Endodermal cell (in vitro differentiated cells): ENCODE measurements around the gene NINJ1. TPM values are rescaled to one million over a fixed set of nuclear protein-coding genes. Genes with fewer than 3 reads are reported as not detected.

Experiments
- DNase-seq: peaks from one replicate; pipeline ENCODE4 v3.0.0-alpha.2; 2017
- H3K27ac ChIP-seq: 2 replicates; pipeline ENCODE4 v1.5.1; 2013; ENCODE audit warnings: mild to moderate bottlenecking, low read depth, low read length, moderate library complexity
- H3K27me3 ChIP-seq: 2 replicates; pipeline ENCODE4 v1.6.1; 2013; ENCODE audit warnings: mild to moderate bottlenecking, low read length, moderate library complexity; ENCODE audit not compliant: insufficient read depth, control insufficient read depth, poor library complexity, severe bottlenecking
- H3K36me3 ChIP-seq: 2 replicates; pipeline ENCODE4 v1.7.0; 2013; ENCODE audit warnings: mild to moderate bottlenecking, low read length, moderate library complexity; ENCODE audit not compliant: control insufficient read depth, insufficient read depth
- H3K4me1 ChIP-seq: one replicate; pipeline ENCODE4 v1.7.0; 2013; ENCODE audit warnings: low read length; ENCODE audit not compliant: control insufficient read depth, insufficient read depth
- H3K4me3 ChIP-seq: 2 replicates; pipeline ENCODE4 v1.5.1; 2013; ENCODE audit warnings: mild to moderate bottlenecking, low read length, moderate library complexity
- H3K9ac ChIP-seq: 2 replicates; pipeline ENCODE4 v1.6.1; 2013; ENCODE audit warnings: mild to moderate bottlenecking, low read length, moderate library complexity; ENCODE audit not compliant: poor library complexity, severe bottlenecking; ENCODE audit errors: extremely low read depth
- H3K9me3 ChIP-seq: 2 replicates; pipeline ENCODE4 v1.6.1; 2013; ENCODE audit warnings: mild to moderate bottlenecking, low read length, moderate library complexity; ENCODE audit not compliant: control insufficient read depth
- H3K27ac Mint-ChIP-seq: 2 replicates; pipeline ENCODE4 v1.8.0; 2020; ENCODE audit warnings: mixed read lengths
- H3K27me3 Mint-ChIP-seq: 2 replicates; pipeline ENCODE4 v1.8.0; 2021; ENCODE audit warnings: mild to moderate bottlenecking, mixed read lengths; ENCODE audit not compliant: insufficient read depth
- H3K36me3 Mint-ChIP-seq: 2 replicates; pipeline ENCODE4 v1.8.0; 2020; ENCODE audit warnings: low read depth, mixed read lengths
- H3K4me1 Mint-ChIP-seq: 2 replicates; pipeline ENCODE4 v1.8.0; 2020; ENCODE audit warnings: mixed read lengths
- H3K4me3 Mint-ChIP-seq: 2 replicates; pipeline ENCODE4 v1.8.0; 2020; ENCODE audit warnings: mild to moderate bottlenecking, moderate library complexity, mixed read lengths
- H3K9me3 Mint-ChIP-seq: 2 replicates; pipeline ENCODE4 v1.8.0; 2020; ENCODE audit warnings: mild to moderate bottlenecking, mixed read lengths
- CTCF ChIP-seq: fragments of 200-600 bp; sonication (generic); conservative IDR thresholded peaks from 2 replicates; pipeline ENCODE4 v1.5.0; 2021; ENCODE audit warnings: antibody characterized with exemption, mild to moderate bottlenecking
- WGBS, 2 experiments: methylation state at CpG; one replicate each; pipeline versions ENCODE4 v1.1.5 to v1.1.7; 2013; ENCODE audit warnings: missing lambda C conversion rate in 2 of 2, mixed read lengths in 1 of 2; ENCODE audit not compliant: insufficient coverage in 1 of 2, insufficient read length in 1 of 2; 5-methylcytosine and 5-hydroxymethylcytosine counted together
- total RNA-seq, 2 donors: library from RNA; stranded (reverse); fragmentation: NEBNext Ultra II Directional in 1 of 2; extraction: Animal tissue kit (Norgen Biotek cat#: 25700) in 1 of 2; gene quantifications; 2 replicates in 1 of 2; 3 replicates in 1 of 2; pipeline ENCODE4 v1.2.1, GENCODE V29; 2021

The NINJ1 gene
- total RNA-seq, 2 donors from 2014 or later: 24.2 to 32.0 TPM

GRCh38 chr9:93134740-93135444 is 841 bp upstream of the NINJ1 start:
- Mint-ChIP-seq H3K4me1 (peaks cover 15% of the 10 kb centered on the region), H3K9me3 (peaks cover 2% of the 10 kb centered on the region), H3K4me3 (peak overlapping the region; percentile 72), H3K27me3 (peaks cover 19% of the 10 kb centered on the region), H3K27ac (no peak overlapping the region), H3K36me3 (no peaks in the 10 kb centered on the region)
- H3K36me3 ChIP-seq: no peaks in the 10 kb centered on the region
- no peak for TF ChIP-seq CTCF
- H3K27me3 ChIP-seq: peaks cover 10% of the 10 kb centered on the region
- H3K4me1 ChIP-seq: peaks cover 8% of the 10 kb centered on the region
- WGBS, 2 experiments: 84 to 85% methylated on average over 8 to 14 of the region's 14 CpGs
- DNase-seq: no peak
- H3K27ac ChIP-seq: no peak overlapping the region
- H3K9me3 ChIP-seq: no peaks in the 10 kb centered on the region
- H3K4me3 ChIP-seq: peak overlapping the region; percentile 82
- peak overlapping the region; percentile 30 for H3K9ac ChIP-seq

- peaks cover 15% of the 10 kb centered on the region for H3K4me1 Mint-ChIP-seq
Measured at GRCh38 chr9:93133681-93134014, 403 bp downstream of the NINJ1 start.

GRCh38 chr9:93132946-93133680 is 938 bp downstream of the NINJ1 start:
- Mint-ChIP-seq H3K9me3 (no peaks in the 10 kb centered on the region), H3K27ac (peak overlapping the region; percentile 66), H3K27me3 (peaks cover 19% of the 10 kb centered on the region), H3K4me3 (peak overlapping the region; percentile 72), H3K4me1 (peaks cover 15% of the 10 kb centered on the region), H3K36me3 (no peaks in the 10 kb centered on the region)
- no peaks in the 10 kb centered on the region for H3K36me3 ChIP-seq
- no peaks in the 10 kb centered on the region for H3K9me3 ChIP-seq
- DNase-seq: peak; percentile 69
- peak overlapping the region; percentile 82 for H3K4me3 ChIP-seq
- 43 to 76% methylated on average over 6 to 21 of the region's 21 CpGs for WGBS, 2 experiments
- peaks cover 8% of the 10 kb centered on the region for H3K4me1 ChIP-seq
- peak overlapping the region; percentile 83 for H3K9ac ChIP-seq
- H3K27me3 ChIP-seq: peaks cover 10% of the 10 kb centered on the region
- no peak for TF ChIP-seq CTCF
- H3K27ac ChIP-seq: no peak overlapping the region

More at GRCh38 chr9:93133681-93134014, 403 bp downstream of the NINJ1 start:
- H3K27me3 ChIP-seq: peaks cover 10% of the 10 kb centered on the region
- no peaks in the 10 kb centered on the region for H3K9me3 ChIP-seq
- Mint-ChIP-seq H3K4me3 (peak overlapping the region; percentile 72), H3K9me3 (no peaks in the 10 kb centered on the region), H3K27me3 (peaks cover 19% of the 10 kb centered on the region), H3K27ac (peak overlapping the region; percentile 66), H3K36me3 (no peaks in the 10 kb centered on the region)
- peak overlapping the region; percentile 57 for H3K27ac ChIP-seq
- peak overlapping the region; percentile 83 for H3K9ac ChIP-seq
- no peaks in the 10 kb centered on the region for H3K36me3 ChIP-seq
- H3K4me3 ChIP-seq: peak overlapping the region; percentile 82
- 0 to 2% methylated on average over 6 to 34 of the region's 34 CpGs for WGBS, 2 experiments
- peaks cover 8% of the 10 kb centered on the region for H3K4me1 ChIP-seq
- no peak for TF ChIP-seq CTCF
- peak; percentile 85 for DNase-seq
